H9 (cell line): ENCODE data around the gene CCDC80. TPM values are rescaled to one million over a fixed set of nuclear protein-coding genes. Genes with fewer than 3 reads are reported as not detected.

ENCODE experiments used
- DNase-seq: peaks from one replicate; pipeline ENCODE4 v3.0.0-alpha.2; 2017
- H2AFZ ChIP-seq: one replicate; pipeline ENCODE4 v1.6.1; 2013; ENCODE audit warnings: mild to moderate bottlenecking, low read length, control low read depth, moderate library complexity
- H2AK5ac ChIP-seq: 2 replicates; pipeline ENCODE4 v1.6.1; 2013; ENCODE audit warnings: low read length, control low read depth, mixed read lengths; ENCODE audit not compliant: insufficient read length
- H2BK120ac ChIP-seq: one replicate; pipeline ENCODE4 v1.6.1; 2013; ENCODE audit warnings: low read depth, mild to moderate bottlenecking, low read length, control low read depth, inconsistent platforms; ENCODE audit not compliant: poor library complexity, severe bottlenecking
- H2BK12ac ChIP-seq: 2 replicates; pipeline ENCODE4 v1.6.1; 2013; ENCODE audit warnings: low read length, control low read depth, mixed read lengths, low read depth; ENCODE audit not compliant: insufficient read length
- H2BK15ac ChIP-seq: 2 replicates; pipeline ENCODE4 v1.6.1; 2013; ENCODE audit warnings: low read depth, low read length, control low read depth
- H2BK20ac ChIP-seq: one replicate; pipeline ENCODE4 v1.6.1; 2013; ENCODE audit warnings: low read depth, mild to moderate bottlenecking, low read length, control low read depth, inconsistent platforms; ENCODE audit not compliant: poor library complexity, severe bottlenecking
- H2BK5ac ChIP-seq: 2 replicates; pipeline ENCODE4 v1.6.1; 2013; ENCODE audit warnings: low read length, control low read depth, mixed read lengths; ENCODE audit not compliant: insufficient read length
- H3K14ac ChIP-seq: 2 replicates; pipeline ENCODE4 v1.6.1; 2013; ENCODE audit warnings: low read length, control low read depth; ENCODE audit not compliant: insufficient read depth
- H3K18ac ChIP-seq: 2 replicates; pipeline ENCODE4 v1.6.1; 2013; ENCODE audit warnings: low read depth, mild to moderate bottlenecking, mixed read lengths, low read length, control low read depth; ENCODE audit not compliant: insufficient read length
- H3K23ac ChIP-seq: 2 replicates; pipeline ENCODE4 v1.6.1; 2013; ENCODE audit warnings: low read length, control low read depth, mixed read lengths, low read depth; ENCODE audit not compliant: insufficient read length
- H3K23me2 ChIP-seq: 2 replicates; pipeline ENCODE4 v1.6.1; 2013; ENCODE audit warnings: low read depth, mild to moderate bottlenecking, mixed read lengths, low read length, control low read depth; ENCODE audit not compliant: insufficient read length, poor library complexity, severe bottlenecking
- H3K27ac ChIP-seq: 2 replicates; pipeline ENCODE4 v1.5.1; 2013; ENCODE audit warnings: low read length, control low read depth, mixed read lengths, low read depth; ENCODE audit not compliant: insufficient read length
- H3K27me3 ChIP-seq: 2 replicates; pipeline ENCODE4 v1.6.1; 2013; ENCODE audit warnings: low read length, control low read depth, inconsistent platforms; ENCODE audit not compliant: insufficient read depth
- H3K4ac ChIP-seq: 2 replicates; pipeline ENCODE4 v1.6.1; 2013; ENCODE audit warnings: low read depth, mild to moderate bottlenecking, control low read depth, inconsistent platforms, low read length, moderate library complexity
- H3K4me1 ChIP-seq: 2 replicates; pipeline ENCODE4 v1.6.1; 2013; ENCODE audit warnings: low read length, control low read depth, inconsistent platforms; ENCODE audit not compliant: insufficient read depth
- H3K4me2 ChIP-seq: 2 replicates; pipeline ENCODE4 v1.6.1; 2013; ENCODE audit warnings: low read length, control low read depth, mixed read lengths; ENCODE audit not compliant: insufficient read length, insufficient read depth
- H3K56ac ChIP-seq: 2 replicates; pipeline ENCODE4 v1.6.1; 2013; ENCODE audit warnings: low read depth, mild to moderate bottlenecking, mixed read lengths, low read length, control low read depth; ENCODE audit not compliant: insufficient read length
- H3K79me1 ChIP-seq: 2 replicates; pipeline ENCODE4 v1.6.1; 2013; ENCODE audit warnings: low read depth, mild to moderate bottlenecking, moderate library complexity, low read length, control low read depth, inconsistent platforms; ENCODE audit not compliant: insufficient read depth, poor library complexity, severe bottlenecking
- H3K79me2 ChIP-seq: 2 replicates; pipeline ENCODE4 v1.6.1; 2013; ENCODE audit warnings: low read length, control low read depth, inconsistent platforms; ENCODE audit not compliant: insufficient read depth
- H3K9ac ChIP-seq: 2 replicates; pipeline ENCODE4 v1.6.1; 2013; ENCODE audit warnings: low read length, control low read depth, mixed read lengths; ENCODE audit not compliant: insufficient read length; ENCODE audit errors: extremely low read depth
- H3K9me3 ChIP-seq: one replicate; pipeline ENCODE4 v1.6.1; 2013; ENCODE audit warnings: low read depth, low read length, inconsistent platforms; ENCODE audit not compliant: control insufficient read depth
- H3T11ph ChIP-seq: one replicate; pipeline ENCODE4 v1.6.1; 2013; ENCODE audit warnings: mild to moderate bottlenecking, low read length, control low read depth, inconsistent platforms
- H4K20me1 ChIP-seq: one replicate; pipeline ENCODE4 v1.6.1; 2013; ENCODE audit not compliant: control insufficient read depth, insufficient read length, insufficient read depth
- H4K5ac ChIP-seq: 2 replicates; pipeline ENCODE4 v1.6.1; 2013; ENCODE audit warnings: low read depth, mild to moderate bottlenecking, mixed read lengths, low read length, control low read depth; ENCODE audit not compliant: insufficient read length
- H4K8ac ChIP-seq: replicated peaks from 2 replicates; pipeline ENCODE4 v1.6.1; 2013; ENCODE audit warnings: low read length, control low read depth, mixed read lengths, low read depth; ENCODE audit not compliant: insufficient read length
- H4K91ac ChIP-seq: 2 replicates; pipeline ENCODE4 v1.6.1; 2013; ENCODE audit warnings: low read depth, mild to moderate bottlenecking, moderate library complexity, mixed read lengths, low read length, control low read depth; ENCODE audit not compliant: insufficient read length
- H3K27ac Mint-ChIP-seq, 3 experiments: 2 replicates in 2 of 3; 3 replicates in 1 of 3; pipeline ENCODE4 v1.8.0; 2020 to 2021; ENCODE audit warnings: mixed read lengths in 3 of 3, mild to moderate bottlenecking in 1 of 3, moderate library complexity in 1 of 3
- H3K27me3 Mint-ChIP-seq: 2 replicates; pipeline ENCODE4 v1.8.0; 2021; ENCODE audit warnings: low read depth, mild to moderate bottlenecking, moderate library complexity, mixed read lengths
- H3K36me3 Mint-ChIP-seq, 3 experiments: 2 replicates in 2 of 3; 3 replicates in 1 of 3; pipeline ENCODE4 v1.8.0; 2020 to 2021; ENCODE audit warnings: low read depth in 3 of 3, mixed read lengths in 3 of 3; ENCODE audit not compliant: insufficient read depth in 1 of 3
- H3K4me1 Mint-ChIP-seq, 2 experiments: 2 replicates each; pipeline ENCODE4 v1.8.0; 2020; ENCODE audit warnings: mixed read lengths in 2 of 2
- H3K4me3 Mint-ChIP-seq, 2 experiments: 2 replicates in 1 of 2; 3 replicates in 1 of 2; pipeline ENCODE4 v1.8.0; 2020 to 2021; ENCODE audit warnings: mild to moderate bottlenecking in 2 of 2, mixed read lengths in 2 of 2, moderate library complexity in 1 of 2
- H3K9me3 Mint-ChIP-seq, 2 experiments: 2 replicates in 1 of 2; 3 replicates in 1 of 2; pipeline ENCODE4 v1.8.0; 2020; ENCODE audit warnings: mild to moderate bottlenecking in 2 of 2, mixed read lengths in 2 of 2, moderate library complexity in 1 of 2
- WGBS: extraction: QIAGEN DNeasy Blood & Tissue Kit; methylation state at CpG from one replicate; pipeline ENCODE4 v1.1.7; 2013; ENCODE audit warnings: missing lambda C conversion rate, low lambda C conversion rate, mixed read lengths; ENCODE audit not compliant: insufficient read length; ENCODE audit errors: extremely low coverage; 5-methylcytosine and 5-hydroxymethylcytosine counted together
- total RNA-seq: library from RNA; stranded (reverse); gene quantifications from 2 replicates; pipeline ENCODE4 v1.2.1, GENCODE V29; 2021
- TF ChIP-seq, protein P1 (sequence below): fragments of 200-600 bp; sonication (generic); conservative IDR thresholded peaks from 3 replicates; pipeline ENCODE4 v1.8.0; 2021; ENCODE audit warnings: antibody characterized with exemption, mild to moderate bottlenecking

Gene CCDC80
- total RNA-seq, 1 experiment from 2014 or later, result 5.4 TPM

DNA sequence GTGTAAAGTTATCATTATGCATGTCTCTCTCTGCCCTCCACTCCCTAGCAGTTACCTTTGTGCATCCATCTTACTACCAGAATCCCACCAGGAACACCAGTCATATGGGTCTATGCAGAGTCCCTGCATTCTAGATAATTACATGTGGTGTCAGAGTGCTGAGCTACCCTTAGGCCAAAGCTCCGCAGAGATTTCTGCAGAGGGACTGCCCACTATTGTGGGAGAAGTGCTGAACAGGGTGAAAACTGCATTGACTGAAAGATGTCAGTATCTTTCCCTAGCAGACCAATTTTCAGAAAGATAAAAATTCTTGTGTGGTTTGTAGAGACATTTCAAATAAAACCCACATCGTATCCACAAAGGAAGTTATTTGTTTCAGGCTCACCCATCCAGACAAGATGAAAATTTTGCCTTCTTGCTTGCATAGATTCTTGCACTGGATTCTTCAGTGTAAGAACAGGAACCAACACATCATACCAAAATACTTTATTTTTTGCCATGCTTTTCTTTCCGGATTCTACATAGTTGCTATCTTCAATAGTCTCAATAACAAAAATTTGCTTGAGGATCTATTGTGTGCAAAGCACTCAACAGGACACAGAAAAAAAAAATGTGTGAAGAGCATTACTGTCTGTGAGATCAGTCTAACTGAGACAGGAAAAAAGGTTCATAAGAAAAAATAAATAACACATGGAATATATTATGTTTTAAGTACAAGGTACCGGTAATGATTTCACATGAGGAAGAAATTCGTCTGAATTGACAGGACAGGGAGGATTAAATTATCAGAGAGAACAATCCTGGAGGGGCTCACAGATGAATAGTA lies 32.0 kb upstream of the CCDC80 start:
- H3K27ac Mint-ChIP-seq, result no peak overlapping the region
- H3K18ac ChIP-seq, result no peak overlapping the region
- H3K4me2 ChIP-seq, result no peak overlapping the region
- H3K23ac ChIP-seq, result no peak overlapping the region
- no peaks in the 10 kb centered on the region for H3K36me3 Mint-ChIP-seq
- H3K27me3 Mint-ChIP-seq, result peaks cover 2% of the 10 kb centered on the region; the same call in 1 of the 2 replicates
- no peak overlapping the region for H3K27ac ChIP-seq
- H2BK12ac ChIP-seq, result no peak overlapping the region
- no peak overlapping the region for H2BK120ac ChIP-seq
- no peak overlapping the region for H2BK15ac ChIP-seq
- H3K79me2 ChIP-seq, result no peaks in the 10 kb centered on the region
- no peak overlapping the region for H2AFZ ChIP-seq
- DNase-seq, result no peak
- no peaks in the 10 kb centered on the region for H4K20me1 ChIP-seq
- H3K14ac ChIP-seq, result no peak overlapping the region
- H3K9me3 Mint-ChIP-seq, result no peaks in the 10 kb centered on the region
- no peak overlapping the region for H4K91ac ChIP-seq
- no peak overlapping the region for H3K56ac ChIP-seq
- H4K8ac ChIP-seq, result no peak overlapping the region
- no peak overlapping the region for H3K4me3 Mint-ChIP-seq
- no peak overlapping the region for H3T11ph ChIP-seq
- no peak overlapping the region for H2BK5ac ChIP-seq
- no peaks in the 10 kb centered on the region for H3K23me2 ChIP-seq
- peaks cover 16 to 20% of the 10 kb centered on the region in 2 experiments for H3K4me1 Mint-ChIP-seq
- H3K9ac ChIP-seq, result no peak overlapping the region
- no peak overlapping the region for H2AK5ac ChIP-seq
- no CpG with 5 or more reads among the region's 5 CpGs for WGBS
- no peaks in the 10 kb centered on the region for H3K4me1 ChIP-seq
- H2BK20ac ChIP-seq, result no peak overlapping the region
- H3K4ac ChIP-seq, result no peak overlapping the region
- H4K5ac ChIP-seq, result no peak overlapping the region
- no peaks in the 10 kb centered on the region for H3K79me1 ChIP-seq
- no peaks in the 10 kb centered on the region for H3K9me3 ChIP-seq
- H3K27me3 ChIP-seq, result no peaks in the 10 kb centered on the region
- TF ChIP-seq, protein P1, sequence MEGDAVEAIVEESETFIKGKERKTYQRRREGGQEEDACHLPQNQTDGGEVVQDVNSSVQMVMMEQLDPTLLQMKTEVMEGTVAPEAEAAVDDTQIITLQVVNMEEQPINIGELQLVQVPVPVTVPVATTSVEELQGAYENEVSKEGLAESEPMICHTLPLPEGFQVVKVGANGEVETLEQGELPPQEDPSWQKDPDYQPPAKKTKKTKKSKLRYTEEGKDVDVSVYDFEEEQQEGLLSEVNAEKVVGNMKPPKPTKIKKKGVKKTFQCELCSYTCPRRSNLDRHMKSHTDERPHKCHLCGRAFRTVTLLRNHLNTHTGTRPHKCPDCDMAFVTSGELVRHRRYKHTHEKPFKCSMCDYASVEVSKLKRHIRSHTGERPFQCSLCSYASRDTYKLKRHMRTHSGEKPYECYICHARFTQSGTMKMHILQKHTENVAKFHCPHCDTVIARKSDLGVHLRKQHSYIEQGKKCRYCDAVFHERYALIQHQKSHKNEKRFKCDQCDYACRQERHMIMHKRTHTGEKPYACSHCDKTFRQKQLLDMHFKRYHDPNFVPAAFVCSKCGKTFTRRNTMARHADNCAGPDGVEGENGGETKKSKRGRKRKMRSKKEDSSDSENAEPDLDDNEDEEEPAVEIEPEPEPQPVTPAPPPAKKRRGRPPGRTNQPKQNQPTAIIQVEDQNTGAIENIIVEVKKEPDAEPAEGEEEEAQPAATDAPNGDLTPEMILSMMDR, result no peak
